ENCODE data around the gene RIN3. TPM values are rescaled to one million over a fixed set of nuclear protein-coding genes. Genes with fewer than 3 reads are reported as not detected.

Gene RIN3
- total RNA-seq, 1 experiment from 2014 or later, result 2.4 TPM

GRCh38 chr14:92502541-92503286 lies 10.9 kb upstream of the RIN3 start:
- Histone ChIP-seq H3K4me3 (ENCODE audit: low read depth, low read length, poor library complexity, severe bottlenecking) (no peak overlapping the region), H3K4me1 (ENCODE audit: insufficient read depth, low read length, poor library complexity, severe bottlenecking) (no peaks in the 10 kb centered on the region), H3K36me3 (ENCODE audit: insufficient read depth, low read length, poor library complexity, severe bottlenecking) (no peaks in the 10 kb centered on the region), H3K27ac (ENCODE audit: low read depth, low read length, poor library complexity, severe bottlenecking) (no peak overlapping the region), H3K27me3 (replicated peaks; ENCODE audit: insufficient read depth, low read depth, low read length, poor library complexity) (no peaks in the 10 kb centered on the region), H3K9me3 (ENCODE audit: low read depth, low read length, poor library complexity, severe bottlenecking) (no peaks in the 10 kb centered on the region)
- CTCF ChIA-PET, result no interaction called here
- TF ChIP-seq EZH2 (IDR thresholded peaks at IDR 0.05; ENCODE audit: borderline replicate concordance, low read depth, low read length, poor library complexity, severe bottlenecking) (no peak), CTCF (conservative IDR thresholded peaks at IDR 0.05; ENCODE audit: low read depth, low read length) (no peak)
- POLR2A ChIA-PET (ENCODE audit: low non-redundant PET), result no interaction called here
- no TSS peak for BruUV-seq (replicated peaks)
- DNase-seq (ENCODE audit: low spot score), result no peak
- intact Hi-C loops (cut with micrococcal nuclease; ENCODE audit: unreplicated experiment), result no loop called here

DNA sequence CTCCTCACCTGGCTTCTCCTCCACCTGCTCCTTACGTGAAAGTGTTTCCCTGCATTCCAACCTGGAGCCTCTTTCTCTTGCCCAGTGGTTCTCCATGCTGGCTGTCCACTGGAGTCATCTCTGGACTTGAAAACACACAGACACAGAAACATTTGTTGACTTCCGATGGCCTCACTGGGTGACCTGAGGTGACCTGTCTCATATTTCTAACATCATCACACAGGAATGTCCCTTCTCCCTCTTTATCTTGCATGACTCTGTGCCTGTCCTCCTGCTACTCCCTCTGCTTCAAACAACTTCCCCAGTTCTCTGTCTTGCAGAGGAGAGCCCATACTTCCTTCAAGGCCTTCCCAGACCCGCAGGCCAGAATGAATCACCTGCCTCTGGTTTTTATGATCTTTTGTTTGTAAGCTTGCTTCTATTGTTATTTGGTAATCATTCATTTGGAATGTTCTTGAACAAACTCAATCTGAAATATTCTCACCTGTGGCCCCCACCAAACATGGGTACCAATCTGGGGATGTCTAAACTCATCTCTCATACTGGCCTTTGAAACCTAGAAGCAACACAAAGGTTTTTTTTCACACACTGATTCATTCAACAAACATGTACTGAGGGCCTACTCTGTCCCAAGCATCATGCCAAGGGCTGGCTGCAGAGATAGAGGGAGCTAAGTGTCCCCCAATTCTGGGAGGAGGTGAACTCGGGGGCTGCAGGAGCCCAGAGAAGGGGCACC lies 9.7 kb upstream of the RIN3 start:
- Histone ChIP-seq H3K27ac (ENCODE audit: low read depth, low read length, poor library complexity, severe bottlenecking) (no peak overlapping the region), H3K4me3 (ENCODE audit: low read depth, low read length, poor library complexity, severe bottlenecking) (no peak overlapping the region), H3K36me3 (ENCODE audit: insufficient read depth, low read length, poor library complexity, severe bottlenecking) (no peaks in the 10 kb centered on the region), H3K9me3 (ENCODE audit: low read depth, low read length, poor library complexity, severe bottlenecking) (no peaks in the 10 kb centered on the region), H3K4me1 (ENCODE audit: insufficient read depth, low read length, poor library complexity, severe bottlenecking) (no peaks in the 10 kb centered on the region), H3K27me3 (replicated peaks; ENCODE audit: insufficient read depth, low read depth, low read length, poor library complexity) (no peaks in the 10 kb centered on the region)
- intact Hi-C loops (cut with micrococcal nuclease; ENCODE audit: unreplicated experiment), result no loop called here
- TF ChIP-seq EZH2 (IDR thresholded peaks at IDR 0.05; ENCODE audit: borderline replicate concordance, low read depth, low read length, poor library complexity, severe bottlenecking) (no peak), CTCF (conservative IDR thresholded peaks at IDR 0.05; ENCODE audit: low read depth, low read length) (no peak)
- no TSS peak for BruUV-seq (replicated peaks)
- CTCF ChIA-PET, result no interaction called here
- POLR2A ChIA-PET (ENCODE audit: low non-redundant PET), result no interaction called here
- no peak for DNase-seq (ENCODE audit: low spot score)

- ChIA-PET POLR2A (ENCODE audit: low non-redundant PET) (no interaction called here), CTCF (no interaction called here)
- Histone ChIP-seq H3K27ac (ENCODE audit: low read depth, low read length, poor library complexity, severe bottlenecking) (no peak overlapping the region), H3K4me1 (ENCODE audit: insufficient read depth, low read length, poor library complexity, severe bottlenecking) (no peaks in the 10 kb centered on the region), H3K9me3 (ENCODE audit: low read depth, low read length, poor library complexity, severe bottlenecking) (no peaks in the 10 kb centered on the region), H3K27me3 (replicated peaks; ENCODE audit: insufficient read depth, low read depth, low read length, poor library complexity) (no peaks in the 10 kb centered on the region), H3K4me3 (ENCODE audit: low read depth, low read length, poor library complexity, severe bottlenecking) (no peak overlapping the region), H3K36me3 (ENCODE audit: insufficient read depth, low read length, poor library complexity, severe bottlenecking) (no peaks in the 10 kb centered on the region)
- intact Hi-C loops (cut with micrococcal nuclease; ENCODE audit: unreplicated experiment), result no loop called here
- TF ChIP-seq CTCF (conservative IDR thresholded peaks at IDR 0.05; ENCODE audit: low read depth, low read length) (no peak), EZH2 (IDR thresholded peaks at IDR 0.05; ENCODE audit: borderline replicate concordance, low read depth, low read length, poor library complexity, severe bottlenecking) (no peak)
- no TSS peak for BruUV-seq (replicated peaks)
- no peak for DNase-seq (ENCODE audit: low spot score)
Measured at GRCh38 chr14:92505826-92506225, 7.8 kb upstream of the RIN3 start.
